HG03060 (cell line): Measurements from ENCODE around the gene ASB16.
"Not testable (repeated sequence)": the region's sequence is repeated elsewhere in the genome, so short reads cannot be mapped to it uniquely, and the experiment has no call there.

Source experiments
- ATAC-seq: cut with Tn5 transposase; IDR thresholded peaks from one replicate; pipeline ENCODE4 v1.9.1; 2021; ENCODE audit warnings: low read depth, moderate number of reproducible peaks; ENCODE audit not compliant: unreplicated experiment

ASB16 gene, protein sequence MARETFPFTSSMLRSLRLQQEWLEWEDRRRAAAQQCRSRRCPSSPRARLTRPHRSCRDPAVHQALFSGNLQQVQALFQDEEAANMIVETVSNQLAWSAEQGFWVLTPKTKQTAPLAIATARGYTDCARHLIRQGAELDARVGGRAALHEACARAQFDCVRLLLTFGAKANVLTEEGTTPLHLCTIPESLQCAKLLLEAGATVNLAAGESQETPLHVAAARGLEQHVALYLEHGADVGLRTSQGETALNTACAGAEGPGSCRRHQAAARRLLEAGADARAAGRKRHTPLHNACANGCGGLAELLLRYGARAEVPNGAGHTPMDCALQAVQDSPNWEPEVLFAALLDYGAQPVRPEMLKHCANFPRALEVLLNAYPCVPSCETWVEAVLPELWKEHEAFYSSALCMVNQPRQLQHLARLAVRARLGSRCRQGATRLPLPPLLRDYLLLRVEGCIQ

DNA sequence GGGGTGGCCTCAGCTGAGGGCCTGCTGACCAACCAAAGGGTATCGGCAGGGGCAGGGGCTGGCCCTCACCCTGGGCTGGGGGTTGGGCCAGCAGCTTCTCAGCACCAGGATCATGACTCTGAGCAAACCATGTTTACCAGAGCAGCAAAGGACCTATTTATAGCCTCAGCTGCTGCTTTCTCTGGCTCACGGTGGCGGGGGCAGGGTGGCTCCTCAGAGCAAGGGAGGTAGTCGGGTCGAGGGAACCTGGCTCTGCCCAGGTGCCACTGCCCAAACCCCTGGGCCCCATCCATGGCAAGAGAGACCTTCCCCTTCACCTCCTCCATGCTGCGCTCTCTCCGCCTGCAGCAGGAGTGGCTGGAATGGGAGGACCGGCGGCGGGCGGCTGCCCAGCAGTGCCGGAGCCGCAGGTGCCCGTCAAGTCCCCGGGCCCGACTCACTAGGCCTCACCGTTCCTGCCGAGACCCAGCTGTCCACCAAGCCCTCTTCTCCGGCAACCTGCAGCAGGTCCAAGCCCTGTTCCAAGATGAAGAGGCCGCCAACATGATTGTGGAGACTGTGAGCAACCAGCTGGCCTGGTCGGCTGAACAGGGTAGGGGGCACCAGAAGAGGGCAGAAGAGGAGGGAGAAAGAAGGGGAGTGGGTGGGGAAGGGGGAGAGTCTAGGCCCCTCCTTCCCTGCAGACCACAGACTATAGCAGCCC lies at the start of gene ASB16:
Gene ASB16 (plus strand): TSS at position 206 of the 703 bp plus-strand sequence. CDS start 86 bp downstream, at position 292.
- no peak for ATAC-seq

DNA sequence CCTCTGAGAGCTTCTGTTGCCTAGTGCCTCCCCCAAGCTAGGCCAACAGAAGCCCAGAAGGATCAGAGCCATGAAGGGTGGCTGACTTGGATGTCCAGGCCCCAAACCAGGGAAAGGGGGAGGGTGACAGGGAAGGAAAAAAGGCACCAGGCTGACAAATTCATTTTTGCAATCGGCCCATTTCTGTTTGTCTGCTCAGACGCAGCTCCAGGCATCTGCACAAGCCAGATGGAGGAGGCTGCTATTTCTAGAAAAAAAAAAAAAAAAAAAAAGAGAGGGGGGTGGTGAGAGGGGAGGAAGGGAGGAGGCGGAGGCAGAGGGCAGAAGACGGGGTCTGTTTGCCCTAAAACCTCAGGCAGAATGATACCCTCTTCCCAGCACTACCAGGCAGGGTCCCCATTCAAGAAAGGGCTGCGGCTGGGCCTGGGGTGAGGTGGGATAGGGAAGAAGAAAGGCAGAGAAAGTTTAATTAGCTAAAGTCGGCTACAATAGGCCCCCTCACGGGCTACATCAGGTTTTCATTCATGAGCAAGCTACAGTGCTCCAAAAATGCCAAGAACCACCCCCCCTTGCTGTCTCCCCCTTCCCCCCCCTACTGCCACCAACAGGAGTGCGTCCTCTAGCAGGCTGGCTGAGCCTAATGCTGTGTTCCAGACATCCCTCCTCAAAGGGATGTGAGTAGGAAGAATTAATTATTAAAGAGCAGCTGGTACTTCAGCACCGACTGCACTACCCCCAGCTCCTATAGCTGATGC lies 49.5 kb upstream of the ASB16 start:
- no peak for ATAC-seq

DNA sequence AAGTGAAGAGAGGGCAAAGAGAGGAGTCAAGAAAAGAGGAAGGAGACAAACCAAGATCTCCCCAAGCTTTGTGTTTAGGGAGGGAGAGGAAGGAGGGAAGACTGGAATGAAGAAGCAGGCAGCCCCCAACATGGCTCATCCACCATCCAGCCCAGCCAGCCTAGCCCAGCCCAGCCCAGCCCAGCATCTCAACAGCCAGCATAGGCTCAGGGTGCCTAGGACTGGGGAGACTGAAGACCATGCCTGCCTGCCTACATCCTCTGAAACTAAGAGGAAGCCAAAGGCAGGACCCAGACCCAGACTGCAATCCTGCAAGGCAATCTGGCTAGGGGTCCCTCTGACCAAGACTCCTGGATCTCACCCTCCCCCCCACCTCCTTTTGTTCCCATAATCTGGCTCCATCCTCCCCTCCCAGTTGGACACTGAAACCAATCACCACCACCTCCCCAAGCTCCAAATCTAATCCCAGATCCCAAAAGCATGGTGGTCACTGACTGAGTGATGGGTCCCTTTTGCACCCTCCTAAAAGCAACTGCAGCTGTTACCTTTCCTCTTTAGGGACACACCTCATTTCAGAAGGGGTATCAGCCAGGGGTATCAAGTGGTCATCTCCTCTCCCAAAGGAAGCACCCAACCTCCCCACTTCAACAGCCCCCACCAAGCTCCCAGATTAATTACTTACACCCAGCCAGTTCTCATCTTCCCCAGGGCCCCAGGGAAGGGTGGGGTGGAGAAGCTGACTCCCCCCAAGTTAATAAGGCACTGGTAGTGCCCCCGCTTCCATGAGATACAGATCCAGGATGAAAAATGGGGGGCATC lies 48.3 kb upstream of the ASB16 start:
- no peak for ATAC-seq

GRCh38 chr17:44122816-44123355 lies 47.6 kb upstream of the ASB16 start:
- no peak for ATAC-seq

- ATAC-seq, result peak; percentile 66
These were observed 47.0 kb upstream of the ASB16 start, which contains the start of gene HDAC5 for GRCh38 chr17:44123356-44124117. TSS of gene HDAC5 (minus strand) at chr17:44123641. CDS start at chr17:44117515, 6,126 bp downstream.

DNA sequence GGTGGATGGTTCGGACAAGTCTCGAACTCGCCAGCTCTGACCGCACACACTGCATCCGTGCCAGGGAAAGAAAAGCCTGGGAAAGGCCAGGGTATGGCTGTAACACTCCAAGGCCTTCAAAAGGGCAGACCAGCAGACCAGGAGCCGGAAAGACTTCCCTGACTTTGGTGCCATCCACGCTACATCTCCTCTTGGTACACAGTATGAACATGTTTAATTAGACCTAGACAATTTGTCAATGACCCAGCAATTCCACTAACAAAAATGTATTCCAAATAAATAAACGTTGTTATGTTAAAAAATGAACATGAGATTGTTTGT lies 46.4 kb upstream of the ASB16 start:
- no peak for ATAC-seq

DNA sequence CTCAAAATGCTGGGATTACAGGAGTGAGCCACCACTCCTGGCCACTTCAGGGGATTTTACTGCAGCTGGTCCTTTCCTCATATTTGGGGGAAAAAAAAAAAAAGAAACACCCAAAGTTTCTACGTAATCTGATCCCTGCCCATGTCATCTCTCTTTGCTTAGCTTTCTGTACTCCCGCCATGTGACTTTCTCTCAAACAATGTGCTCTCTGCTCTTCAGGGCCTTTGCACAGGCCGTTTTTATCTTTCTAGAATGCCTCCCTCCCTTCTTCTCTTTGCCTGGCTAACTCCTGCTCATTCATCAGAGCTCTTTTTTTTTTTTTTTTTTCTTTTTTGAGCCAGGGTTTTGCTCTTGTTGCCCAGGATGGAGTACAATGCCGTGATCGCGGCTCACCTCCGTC lies 42.1 kb upstream of the ASB16 start:
- ATAC-seq, result no peak

GRCh38 chr17:44130693-44131349 lies 39.7 kb upstream of the ASB16 start:
- ATAC-seq, result no peak

GRCh38 chr17:44131372-44131771 lies 39.1 kb upstream of the ASB16 start:
- ATAC-seq, result not testable (repeated sequence)

- no peak for ATAC-seq
These were observed 38.2 kb upstream of the ASB16 start for GRCh38 chr17:44132275-44132821.

- no peak for ATAC-seq
These were observed 36.5 kb upstream of the ASB16 start for GRCh38 chr17:44133918-44134476.

GRCh38 chr17:44134752-44135568 lies 35.5 kb upstream of the ASB16 start:
- ATAC-seq, result no peak

GRCh38 chr17:44137891-44138709 lies 32.4 kb upstream of the ASB16 start:
- ATAC-seq, result no peak

DNA sequence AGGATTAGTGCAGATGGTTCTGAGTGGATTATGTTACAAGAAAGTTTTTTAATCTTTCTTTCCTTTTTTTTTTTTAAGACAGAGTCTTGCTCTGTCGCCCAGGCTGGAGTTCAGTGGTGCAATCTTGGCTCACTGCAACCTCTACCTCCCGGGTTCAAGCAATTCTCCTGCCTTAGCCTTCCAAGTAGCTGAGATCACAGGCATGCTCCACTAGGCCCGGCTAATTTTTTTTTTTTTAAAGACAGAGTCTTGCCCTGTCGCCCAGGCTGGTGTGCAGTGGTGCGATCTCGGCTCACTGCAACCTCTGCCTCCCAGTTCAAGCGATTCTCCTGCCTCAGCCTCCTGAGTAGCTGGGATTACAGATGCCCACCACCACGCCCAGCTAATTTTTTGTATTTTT lies 26.6 kb upstream of the ASB16 start:
- ATAC-seq, result not testable (repeated sequence)

DNA sequence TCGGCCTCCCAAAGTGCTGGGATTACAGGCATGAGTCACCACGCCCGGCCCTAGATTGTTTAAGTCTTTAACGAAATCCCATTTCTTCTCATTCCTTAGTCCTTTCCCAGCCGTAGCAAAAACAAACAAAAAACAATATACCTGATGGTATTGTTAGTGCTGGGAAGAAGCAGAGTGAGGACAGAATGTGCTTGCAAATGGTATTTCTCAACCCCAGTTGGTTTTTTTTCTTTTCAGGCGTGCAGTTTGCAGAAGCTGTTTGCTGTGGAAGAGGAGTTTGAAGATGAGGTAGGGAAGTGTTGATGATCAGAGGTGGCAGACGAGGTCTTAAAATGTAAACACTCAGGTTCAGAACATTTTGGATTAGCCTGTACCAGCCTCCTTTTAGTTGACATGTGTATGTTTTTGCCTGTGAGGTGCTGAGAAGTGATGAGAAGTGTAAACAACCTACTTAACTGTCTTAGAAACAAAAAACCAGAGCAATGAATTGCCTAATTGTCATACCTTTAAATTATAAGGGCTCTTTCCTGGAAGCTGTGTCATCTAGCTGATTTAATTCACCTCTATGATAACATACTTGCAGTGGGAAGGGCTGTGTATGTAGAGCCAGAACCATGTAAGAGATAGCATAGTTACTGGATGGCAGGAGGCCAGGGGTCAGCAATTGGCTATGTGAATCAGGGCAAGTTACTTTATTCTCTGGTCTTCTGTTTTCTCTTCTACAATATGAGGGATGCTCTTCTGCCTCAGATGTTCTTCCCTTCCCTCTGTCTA lies 25.4 kb upstream of the ASB16 start:
- ATAC-seq, result no peak
